ENCODE results near the gene SLC35E1.
A peak's percentile ranks its signal among the peaks of the same experiment; 100 is the strongest.

Gene SLC35E1

DNA sequence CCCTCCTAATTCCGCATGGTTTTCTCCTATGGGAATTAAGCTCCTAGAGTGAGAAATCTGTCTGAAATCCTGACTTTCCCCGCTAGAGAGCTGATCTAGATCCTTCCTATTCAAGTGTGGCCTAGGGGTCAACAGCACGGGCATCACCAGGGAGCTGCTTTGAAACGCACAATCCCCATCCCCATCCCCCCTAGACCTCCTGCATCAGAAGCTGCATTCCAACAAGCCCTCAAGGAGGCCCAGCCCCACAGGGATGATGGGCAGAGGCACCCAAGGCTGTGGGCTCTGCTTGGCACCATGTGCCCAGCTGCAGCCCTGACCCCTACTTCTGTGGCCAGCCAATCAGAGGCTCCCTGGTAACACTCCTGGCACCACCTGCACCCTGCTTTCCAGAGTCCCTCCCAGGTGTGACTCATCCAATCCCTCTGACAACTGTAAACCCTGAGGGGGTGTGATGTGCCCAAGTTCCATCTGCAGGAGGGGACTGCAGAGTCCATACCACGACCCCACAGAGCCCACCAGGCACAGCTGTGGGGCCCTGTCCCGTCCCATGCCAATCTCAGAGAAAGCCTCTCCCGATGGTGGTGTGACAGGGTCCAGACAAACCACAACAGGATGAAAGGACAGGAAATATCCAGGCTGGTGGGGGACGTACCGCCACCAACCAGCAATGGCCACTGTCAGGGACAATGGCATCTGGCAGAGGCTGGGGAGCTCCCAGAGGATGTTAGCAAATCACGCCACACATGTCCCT lies 19.8 kb upstream of the SLC35E1 start:
- TF ChIP-seq, protein P1, sequence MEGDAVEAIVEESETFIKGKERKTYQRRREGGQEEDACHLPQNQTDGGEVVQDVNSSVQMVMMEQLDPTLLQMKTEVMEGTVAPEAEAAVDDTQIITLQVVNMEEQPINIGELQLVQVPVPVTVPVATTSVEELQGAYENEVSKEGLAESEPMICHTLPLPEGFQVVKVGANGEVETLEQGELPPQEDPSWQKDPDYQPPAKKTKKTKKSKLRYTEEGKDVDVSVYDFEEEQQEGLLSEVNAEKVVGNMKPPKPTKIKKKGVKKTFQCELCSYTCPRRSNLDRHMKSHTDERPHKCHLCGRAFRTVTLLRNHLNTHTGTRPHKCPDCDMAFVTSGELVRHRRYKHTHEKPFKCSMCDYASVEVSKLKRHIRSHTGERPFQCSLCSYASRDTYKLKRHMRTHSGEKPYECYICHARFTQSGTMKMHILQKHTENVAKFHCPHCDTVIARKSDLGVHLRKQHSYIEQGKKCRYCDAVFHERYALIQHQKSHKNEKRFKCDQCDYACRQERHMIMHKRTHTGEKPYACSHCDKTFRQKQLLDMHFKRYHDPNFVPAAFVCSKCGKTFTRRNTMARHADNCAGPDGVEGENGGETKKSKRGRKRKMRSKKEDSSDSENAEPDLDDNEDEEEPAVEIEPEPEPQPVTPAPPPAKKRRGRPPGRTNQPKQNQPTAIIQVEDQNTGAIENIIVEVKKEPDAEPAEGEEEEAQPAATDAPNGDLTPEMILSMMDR (IDR thresholded peaks at IDR 0.05; ENCODE audit: borderline replicate concordance, insufficient read depth, low read depth, low read length): no peak
- no peak overlapping the region for H3K4me3 ChIP-seq (ENCODE audit: low read depth, low read length)

DNA sequence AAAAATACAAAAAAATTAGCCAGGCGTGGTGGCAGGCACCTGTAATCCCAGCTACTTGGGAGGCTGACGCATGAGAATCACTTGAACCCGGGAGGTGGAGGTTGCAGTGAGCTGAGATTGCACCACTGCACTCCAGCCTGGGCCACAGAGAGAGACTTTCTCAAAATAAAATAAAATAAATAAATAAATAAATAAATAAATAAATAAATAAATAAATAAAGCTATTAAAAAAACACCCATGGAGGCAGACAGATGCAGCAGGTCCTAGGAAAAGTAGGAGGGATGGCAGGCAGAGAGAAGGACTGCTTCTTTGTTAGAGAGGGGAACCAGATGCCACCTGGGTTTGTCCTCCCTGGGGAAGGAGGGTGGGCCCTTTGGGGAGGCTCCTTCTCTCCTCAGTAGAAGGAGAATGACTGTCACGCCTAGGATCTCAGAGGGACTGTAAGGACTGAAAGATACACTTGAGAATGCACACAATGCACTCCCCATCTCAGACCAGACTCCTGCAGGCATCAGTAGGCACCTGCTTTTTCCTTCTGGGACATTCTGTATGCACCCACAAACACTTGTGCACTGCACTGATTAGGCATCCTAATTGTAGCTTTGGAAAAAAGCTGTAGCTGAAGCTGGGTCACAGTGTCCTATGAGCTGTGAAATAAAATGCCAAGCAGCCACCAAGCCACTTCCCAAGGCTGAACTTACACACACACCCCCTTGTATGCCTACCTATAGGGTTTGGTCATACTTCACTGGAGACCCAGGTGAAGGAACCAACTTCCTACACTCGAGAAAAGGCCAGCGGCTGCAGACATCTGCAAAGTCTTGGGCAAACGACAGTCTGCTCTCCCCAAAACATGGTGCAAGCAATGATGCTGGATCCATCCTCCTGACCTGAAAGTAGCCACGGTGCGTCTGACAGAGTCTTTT lies 18.9 kb upstream of the SLC35E1 start:
- H3K4me3 ChIP-seq (ENCODE audit: low read depth, low read length): no peak overlapping the region
- TF ChIP-seq, protein P1 (IDR thresholded peaks at IDR 0.05; ENCODE audit: borderline replicate concordance, insufficient read depth, low read depth, low read length): no peak

DNA sequence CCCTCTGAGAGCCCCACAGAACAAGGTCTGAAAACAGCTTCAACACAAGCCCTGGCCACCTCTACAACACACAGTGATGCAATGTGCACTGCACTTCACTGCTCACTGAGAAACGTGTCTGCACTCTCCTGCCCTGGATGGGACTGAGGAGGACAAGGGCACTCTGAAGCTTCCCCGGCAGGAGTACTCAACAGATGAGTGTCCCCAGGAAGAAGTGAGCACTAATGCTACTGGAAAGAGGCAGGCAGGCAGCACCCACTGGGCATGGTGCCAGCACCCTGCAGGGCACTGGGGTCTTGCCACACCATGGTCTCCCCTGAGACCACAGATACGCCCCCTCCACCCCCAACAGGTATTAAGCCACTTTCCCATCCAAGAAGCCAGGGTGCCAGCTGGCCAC lies 17.7 kb upstream of the SLC35E1 start:
- TF ChIP-seq, protein P1 (IDR thresholded peaks at IDR 0.05; ENCODE audit: borderline replicate concordance, insufficient read depth, low read depth, low read length): no peak
- no peak overlapping the region for H3K4me3 ChIP-seq (ENCODE audit: low read depth, low read length)

DNA sequence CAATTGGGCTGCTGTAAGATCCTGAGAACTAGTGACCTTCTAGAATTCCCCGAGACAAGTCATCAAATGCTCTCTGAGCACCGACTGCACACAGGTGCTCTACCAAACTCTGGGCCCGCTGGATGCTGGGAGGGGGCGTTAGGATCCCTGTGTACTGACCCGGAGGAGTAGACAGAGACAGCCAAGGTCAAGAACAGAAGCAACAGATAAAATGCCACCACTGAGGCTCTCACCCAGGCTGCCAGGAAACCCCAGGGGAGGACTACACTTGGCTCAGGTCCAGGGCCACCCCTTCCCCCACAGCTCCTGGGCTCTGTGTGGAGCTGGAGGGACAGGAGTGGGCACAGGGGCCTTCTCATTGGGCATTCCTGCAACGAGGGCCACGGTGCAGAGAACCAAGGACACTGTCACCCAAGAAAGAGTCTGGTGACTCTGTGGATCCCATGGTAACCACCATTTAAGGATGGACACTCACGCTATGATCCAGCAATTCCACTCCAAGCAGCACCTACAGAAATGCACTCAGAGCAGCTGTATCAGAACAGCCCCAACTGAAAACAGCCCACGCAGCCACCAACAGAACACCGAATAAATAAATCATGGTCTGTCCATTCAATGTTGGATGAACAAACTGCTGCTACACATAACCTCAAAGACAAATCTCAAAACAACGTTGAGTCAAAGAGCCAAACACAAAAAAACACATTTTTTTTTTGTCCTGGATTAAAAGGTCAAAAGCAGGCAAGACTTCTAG lies 16.8 kb upstream of the SLC35E1 start:
- TF ChIP-seq, protein P1 (IDR thresholded peaks at IDR 0.05; ENCODE audit: borderline replicate concordance, insufficient read depth, low read depth, low read length): no peak
- peak overlapping the region; percentile 82 for H3K4me3 ChIP-seq (ENCODE audit: low read depth, low read length)

DNA sequence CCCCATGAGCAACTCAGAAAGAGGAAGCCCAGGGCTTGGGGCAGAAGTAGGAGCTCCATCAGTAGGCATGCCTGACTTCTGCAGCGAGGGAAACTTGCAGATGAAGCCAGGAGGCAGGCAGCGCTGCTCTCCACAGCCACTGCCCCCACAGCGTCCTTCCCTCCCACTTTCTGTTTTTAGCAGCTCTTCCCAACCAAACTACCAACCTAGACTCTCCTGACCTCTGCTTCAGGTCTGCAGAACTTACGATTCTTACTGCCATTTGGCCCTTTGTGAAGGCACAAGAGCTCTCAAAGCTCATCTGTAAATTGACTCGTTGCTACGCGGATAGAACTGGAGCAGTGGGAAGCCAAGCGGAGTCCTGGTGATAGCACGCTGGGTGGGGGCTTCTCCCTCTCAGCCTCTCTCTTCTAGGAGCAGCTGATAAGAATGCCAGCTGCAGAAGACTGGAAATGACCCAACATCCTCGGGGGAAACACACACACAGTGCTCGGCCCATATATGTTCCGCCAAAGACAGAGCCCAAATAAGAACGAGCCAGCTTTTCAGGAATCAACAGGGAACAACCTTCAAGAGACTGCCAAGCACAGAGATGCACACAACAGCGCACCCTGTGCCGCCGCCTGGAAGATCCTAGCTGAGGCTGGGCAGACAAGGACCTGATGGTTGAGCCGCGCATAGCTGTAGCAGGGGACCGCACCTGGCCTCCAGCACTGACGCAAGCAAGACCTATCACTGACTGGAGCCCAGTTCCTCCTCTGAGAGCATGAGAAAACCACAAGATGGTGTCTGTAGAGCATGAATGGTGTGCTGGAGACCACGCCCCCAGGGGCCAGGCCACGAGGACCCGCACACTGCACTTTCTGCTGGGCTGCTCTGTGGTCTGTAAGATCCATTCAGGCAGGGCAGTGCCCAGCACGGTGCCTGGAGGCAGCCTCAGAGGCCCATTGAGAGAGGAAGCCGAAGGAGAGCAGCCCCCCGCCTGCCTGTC lies 15.9 kb upstream of the SLC35E1 start:
- TF ChIP-seq, protein P1 (IDR thresholded peaks at IDR 0.05; ENCODE audit: borderline replicate concordance, insufficient read depth, low read depth, low read length): no peak
- peak overlapping the region; percentile 82 for H3K4me3 ChIP-seq (ENCODE audit: low read depth, low read length)
